ENCODE results near the gene HS3ST5.

The HS3ST5 gene

GRCh38 chr6:114292431-114292830, 50.4 kb downstream of the HS3ST5 start:
- TF ChIP-seq CTCF (IDR thresholded peaks at IDR 0.05; ENCODE audit: insufficient read depth, low read depth, low read length, missing control alignments), result no peak
- DNase-seq (ENCODE audit: low read depth), result no peak

GRCh38 chr6:114291428-114291827, 51.4 kb downstream of the HS3ST5 start:
- no peak for DNase-seq (ENCODE audit: low read depth)
- no peak for TF ChIP-seq CTCF (IDR thresholded peaks at IDR 0.05; ENCODE audit: insufficient read depth, low read depth, low read length, missing control alignments)
- no peak overlapping the region for H3K4me3 ChIP-seq (ENCODE audit: low read depth, low read length)

More at GRCh38 chr6:114292431-114292830, 50.4 kb downstream of the HS3ST5 start:
- no peak overlapping the region for H3K4me3 ChIP-seq (ENCODE audit: low read depth, low read length)

- no peak overlapping the region for H3K4me3 ChIP-seq (ENCODE audit: low read depth, low read length)
- DNase-seq (ENCODE audit: low read depth), result no peak
- TF ChIP-seq CTCF (IDR thresholded peaks at IDR 0.05; ENCODE audit: insufficient read depth, low read depth, low read length, missing control alignments), result no peak
Measured at GRCh38 chr6:114290864-114291263, 52.0 kb downstream of the HS3ST5 start.

GRCh38 chr6:114288701-114289495, 53.9 kb downstream of the HS3ST5 start:
- no peak for DNase-seq (ENCODE audit: low read depth)
- TF ChIP-seq CTCF (IDR thresholded peaks at IDR 0.05; ENCODE audit: insufficient read depth, low read depth, low read length, missing control alignments), result no peak
- no peak overlapping the region for H3K4me3 ChIP-seq (ENCODE audit: low read depth, low read length)

- TF ChIP-seq CTCF (IDR thresholded peaks at IDR 0.05; ENCODE audit: insufficient read depth, low read depth, low read length, missing control alignments), result no peak
- DNase-seq (ENCODE audit: low read depth), result no peak
Measured at GRCh38 chr6:114287461-114287860, 55.4 kb downstream of the HS3ST5 start.

GRCh38 chr6:114286211-114286610, 56.6 kb downstream of the HS3ST5 start:
- no peak for DNase-seq (ENCODE audit: low read depth)
- TF ChIP-seq CTCF (IDR thresholded peaks at IDR 0.05; ENCODE audit: insufficient read depth, low read depth, low read length, missing control alignments), result no peak
- H3K4me3 ChIP-seq (ENCODE audit: low read depth, low read length), result no peak overlapping the region

More at GRCh38 chr6:114287461-114287860, 55.4 kb downstream of the HS3ST5 start:
- H3K4me3 ChIP-seq (ENCODE audit: low read depth, low read length), result no peak overlapping the region

- no peak for DNase-seq (ENCODE audit: low read depth)
- TF ChIP-seq CTCF (IDR thresholded peaks at IDR 0.05; ENCODE audit: insufficient read depth, low read depth, low read length, missing control alignments), result no peak
- no peak overlapping the region for H3K4me3 ChIP-seq (ENCODE audit: low read depth, low read length)
Measured at GRCh38 chr6:114284281-114284680, 58.5 kb downstream of the HS3ST5 start.

Measured in GM12865 (cell line).